GM19025 (cell line): ENCODE results near the gene VPS8.
"Not testable (repeated sequence)": the region's sequence is repeated elsewhere in the genome, so short reads cannot be mapped to it uniquely, and the experiment has no call there.

ENCODE experiments used
- ATAC-seq: cut with Tn5 transposase; IDR thresholded peaks from one replicate; pipeline ENCODE4 v1.9.1; 2021; ENCODE audit warnings: mild to moderate bottlenecking, low read depth, moderate library complexity; ENCODE audit not compliant: unreplicated experiment

The VPS8 gene

GRCh38 chr3:184911570-184911969 is 99.6 kb downstream of the VPS8 start:
- no peak for ATAC-seq

DNA sequence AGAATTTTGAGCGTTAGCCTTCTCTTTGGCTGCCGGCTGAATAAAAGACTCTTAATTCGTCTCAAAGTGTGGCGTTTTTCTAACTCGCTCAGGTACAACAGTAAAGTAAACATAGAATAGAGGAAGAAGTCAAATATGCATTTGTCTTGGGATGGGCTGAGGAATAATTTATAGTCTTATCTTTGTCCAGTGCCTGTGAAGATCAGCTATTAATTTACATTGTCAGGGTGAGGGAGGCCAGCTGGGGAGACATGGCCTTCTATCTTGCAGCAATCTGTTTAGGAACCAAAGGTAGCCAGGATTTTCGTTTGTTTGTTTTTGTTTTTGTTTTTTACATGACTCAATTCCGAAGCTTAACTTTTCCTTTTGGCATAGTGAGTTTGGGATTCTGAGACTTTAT is 100.2 kb downstream of the VPS8 start:
- no peak for ATAC-seq

GRCh38 chr3:184914628-184915027 is 102.7 kb downstream of the VPS8 start:
- no peak for ATAC-seq

DNA sequence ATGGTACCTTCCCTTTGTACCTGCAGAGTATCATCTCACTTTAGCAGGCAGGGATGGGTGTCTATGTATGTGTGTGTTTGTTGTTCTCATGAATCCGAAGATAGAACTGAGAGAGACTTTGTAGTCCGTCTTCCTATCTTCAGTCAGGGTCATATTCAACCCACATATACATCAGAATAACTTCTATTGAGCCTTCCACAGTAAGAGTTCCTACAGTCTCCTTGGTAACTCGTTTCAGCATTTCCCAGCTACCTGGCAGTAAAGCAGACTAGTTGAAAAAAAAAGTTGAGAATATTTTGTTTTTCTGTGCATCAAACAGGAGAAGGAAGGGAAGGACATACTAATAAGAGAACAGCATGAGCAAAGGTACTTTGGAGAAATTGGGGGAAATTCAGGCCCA is 106.8 kb downstream of the VPS8 start:
- no peak for ATAC-seq

- ATAC-seq, result no peak
These were observed 107.7 kb downstream of the VPS8 start for GRCh38 chr3:184919651-184920050.

DNA sequence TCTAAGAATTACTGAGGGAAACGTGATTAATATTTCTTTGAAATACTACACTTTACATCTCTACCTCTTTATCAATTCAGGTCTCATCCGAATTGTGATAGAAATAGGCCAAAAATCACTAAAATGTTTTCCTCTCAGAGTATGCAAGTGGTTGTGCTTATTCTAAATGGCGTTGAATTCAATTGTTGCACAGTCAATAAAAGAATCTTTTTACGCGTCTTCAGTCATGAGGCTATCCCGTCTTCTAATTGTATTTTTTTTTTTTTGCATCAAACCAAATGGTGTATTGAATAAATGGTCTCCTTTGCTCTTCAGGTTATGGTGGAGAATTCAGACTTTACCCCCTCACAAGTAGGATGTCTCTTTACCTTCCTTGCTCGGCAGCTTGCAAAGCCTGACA is 112.6 kb downstream of the VPS8 start:
- ATAC-seq, result no peak

DNA sequence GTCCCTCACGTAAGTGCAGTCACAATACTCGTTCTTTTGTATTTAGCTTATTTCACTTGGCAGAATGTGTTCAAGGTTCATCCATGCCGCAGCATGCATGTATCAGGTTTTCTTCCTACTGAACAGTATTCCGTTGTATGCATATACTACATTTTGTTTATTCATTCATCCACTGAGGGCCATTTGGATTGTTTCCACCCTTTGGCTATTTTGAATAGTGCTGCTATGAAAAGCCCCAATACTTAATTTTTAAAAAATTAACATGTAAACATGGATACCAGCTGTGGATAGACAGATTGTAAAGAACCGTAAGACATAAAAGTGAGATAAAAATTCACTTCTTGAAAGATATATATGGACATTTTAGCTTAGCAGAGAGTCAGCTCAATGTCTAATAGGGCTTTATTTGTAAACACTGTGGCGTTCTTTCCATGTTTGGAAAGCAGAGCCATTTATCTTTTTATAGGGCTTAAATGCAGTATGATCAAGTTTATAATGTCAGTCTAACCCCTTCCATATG is 115.9 kb downstream of the VPS8 start:
- no peak for ATAC-seq

GRCh38 chr3:184932777-184933176 is 120.8 kb downstream of the VPS8 start:
- ATAC-seq, result no peak

GRCh38 chr3:184937611-184938010 is 125.6 kb downstream of the VPS8 start:
- no peak for ATAC-seq

GRCh38 chr3:184941408-184941807 is 129.4 kb downstream of the VPS8 start:
- ATAC-seq, result no peak

- no peak for ATAC-seq
These were observed 130.8 kb downstream of the VPS8 start for GRCh38 chr3:184942735-184943134.

DNA sequence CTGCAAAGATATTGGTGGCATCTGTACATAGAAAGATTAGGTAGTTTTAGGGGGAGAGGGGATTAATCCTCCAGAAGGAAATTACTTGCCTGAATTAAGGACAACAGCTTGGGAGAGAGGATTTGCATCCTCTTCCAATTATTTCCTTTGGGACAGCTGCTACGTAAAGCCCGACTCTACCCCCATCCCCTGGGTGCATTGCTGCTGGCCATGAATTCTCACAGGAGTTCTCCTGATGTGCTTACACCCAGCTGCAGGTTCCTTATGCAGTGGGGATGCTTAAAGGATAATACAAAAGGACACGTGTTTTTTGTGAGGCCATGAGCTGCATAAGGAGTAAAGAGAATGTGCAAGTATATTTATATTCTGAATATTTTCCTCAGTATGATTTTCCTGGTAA is 132.3 kb downstream of the VPS8 start:
- no peak for ATAC-seq

DNA sequence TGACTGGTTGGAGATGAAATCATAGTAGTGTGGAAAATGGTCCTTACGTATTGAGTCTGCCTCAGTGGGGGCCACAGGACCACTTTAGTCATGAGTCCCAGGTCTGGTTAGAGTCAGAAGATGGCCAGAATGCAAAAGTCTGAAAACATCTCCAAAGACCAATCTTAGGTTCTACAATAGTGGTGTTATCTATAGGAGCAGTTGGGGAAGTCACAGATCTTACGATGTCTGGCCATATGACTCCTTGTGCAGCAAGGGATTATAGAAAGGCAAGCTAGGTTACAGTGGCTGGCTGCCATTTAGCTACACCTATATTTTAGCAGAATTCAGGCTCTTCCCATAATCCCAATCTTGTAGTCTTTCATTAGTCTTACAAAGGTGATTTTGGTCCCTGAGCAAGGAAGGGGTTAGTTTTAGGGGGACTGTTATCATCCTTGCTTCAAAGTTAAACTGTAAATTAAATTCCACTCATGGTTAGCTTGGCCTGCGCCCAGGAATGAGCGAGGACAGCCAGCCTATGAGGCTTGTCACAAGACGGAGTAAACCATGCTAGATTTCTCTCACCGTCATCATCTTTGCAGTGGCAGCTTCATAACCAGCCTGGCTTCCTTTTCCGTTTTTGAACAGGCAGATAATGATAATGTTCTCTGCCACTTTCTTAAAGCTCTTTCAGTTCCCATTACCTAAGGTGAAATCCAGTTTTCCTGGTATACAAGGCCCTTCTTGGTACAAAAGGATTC is 134.1 kb downstream of the VPS8 start:
- ATAC-seq, result no peak

DNA sequence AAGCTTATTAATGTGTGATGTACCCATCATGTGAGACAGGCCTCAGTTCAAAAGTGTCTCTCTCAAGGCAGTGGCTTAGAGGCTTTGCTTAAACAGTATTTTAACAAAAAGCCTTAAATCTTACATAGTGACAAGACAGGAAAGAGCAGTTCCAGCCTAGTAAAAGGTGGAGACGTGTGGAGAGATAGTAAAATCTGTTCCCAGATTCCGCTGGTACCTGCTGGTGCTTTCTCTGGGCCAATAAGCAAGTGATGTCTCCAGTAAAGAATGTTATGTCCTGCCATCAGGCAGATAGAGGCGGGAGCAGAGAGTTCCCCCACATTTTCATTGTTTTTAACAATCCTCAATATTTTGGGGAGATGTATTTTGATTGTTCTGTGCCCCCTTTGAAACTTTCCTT is 135.0 kb downstream of the VPS8 start:
- no peak for ATAC-seq

GRCh38 chr3:184949251-184949965 is 137.4 kb downstream of the VPS8 start:
- ATAC-seq, result no peak

GRCh38 chr3:184950816-184951215 is 138.8 kb downstream of the VPS8 start:
- ATAC-seq, result not testable (repeated sequence)

GRCh38 chr3:184952671-184953070 is 140.7 kb downstream of the VPS8 start:
- no peak for ATAC-seq

- ATAC-seq, result no peak
These were observed 141.4 kb downstream of the VPS8 start for GRCh38 chr3:184953401-184953800.

GRCh38 chr3:184954251-184954650 is 142.3 kb downstream of the VPS8 start:
- no peak for ATAC-seq

GRCh38 chr3:184954851-184955250 is 142.9 kb downstream of the VPS8 start:
- not testable (repeated sequence) for ATAC-seq

DNA sequence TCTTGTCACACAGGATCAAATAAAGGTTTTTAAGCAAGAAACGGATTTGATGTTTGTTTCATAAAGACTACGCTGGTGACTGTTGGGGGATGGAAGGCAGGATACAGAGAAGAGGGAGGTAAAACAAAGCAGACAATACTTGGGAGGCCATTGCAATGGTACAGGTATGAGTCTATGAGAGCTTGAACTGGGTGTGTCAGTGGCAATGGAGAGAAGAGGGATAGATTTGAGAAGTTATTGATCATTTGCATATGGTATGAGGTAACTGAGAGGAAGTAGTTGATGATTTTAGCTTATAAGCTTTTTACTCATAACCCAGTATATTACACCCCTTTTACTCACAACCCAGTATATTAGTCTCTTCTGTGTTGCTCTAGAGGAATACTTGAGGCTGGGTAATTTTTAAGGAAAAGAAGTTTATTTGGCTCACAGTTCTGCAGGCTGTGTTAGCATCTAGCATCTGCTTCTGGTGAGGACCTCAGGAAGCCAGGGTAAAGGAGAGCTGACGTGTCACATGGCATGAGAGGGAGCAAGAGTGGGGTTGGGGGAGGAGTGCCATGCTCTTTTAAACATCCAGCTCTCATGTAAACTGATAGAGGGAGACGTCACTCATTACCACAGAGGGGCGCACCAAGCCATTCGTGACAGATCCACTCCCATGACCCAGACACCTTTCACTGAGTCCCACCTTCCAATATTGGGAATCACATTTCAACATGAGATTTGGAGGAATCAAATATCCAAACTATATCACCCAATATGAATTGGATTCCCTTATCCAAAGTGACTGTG is 153.9 kb downstream of the VPS8 start:
- ATAC-seq, result no peak
